Astrocyte (in vitro differentiated cells and primary cell): ENCODE measurements around the gene PSMD2.

Experiments
- EZH2 ChIP-seq: IDR thresholded peaks from 2 replicates; pipeline ENCODE4 v1.6.1; 2012; ENCODE audit warnings: mild to moderate bottlenecking, low read length, inconsistent platforms; ENCODE audit not compliant: insufficient read depth
- TF ChIP-seq, protein P1 (sequence below): IDR thresholded peaks from 2 replicates; pipeline ENCODE4 v1.5.1; 2011; ENCODE audit warnings: low read depth, mild to moderate bottlenecking, inconsistent platforms, low read length, moderate library complexity; ENCODE audit not compliant: insufficient read depth

DNA sequence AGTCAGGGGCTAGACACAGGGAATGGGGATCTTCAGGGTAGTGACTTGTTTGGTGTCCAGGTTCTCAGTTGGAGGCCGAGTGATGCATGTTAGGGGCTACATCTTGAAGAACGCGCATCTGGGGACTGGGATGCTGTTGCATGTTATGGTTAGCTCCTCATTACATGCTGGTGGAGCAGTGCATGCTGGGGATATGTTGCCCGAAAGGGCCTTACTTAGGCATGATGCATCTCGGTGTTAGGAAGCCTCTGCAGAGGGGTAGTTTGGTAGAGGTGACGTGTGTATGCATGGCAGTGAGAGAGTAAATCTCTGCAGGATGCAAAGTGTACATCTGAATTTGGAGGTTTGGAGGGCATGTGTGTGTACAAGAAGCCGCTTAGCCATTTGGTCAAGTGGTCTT is 17.8 kb downstream of the PSMD2 start:
- TF ChIP-seq, protein P1, sequence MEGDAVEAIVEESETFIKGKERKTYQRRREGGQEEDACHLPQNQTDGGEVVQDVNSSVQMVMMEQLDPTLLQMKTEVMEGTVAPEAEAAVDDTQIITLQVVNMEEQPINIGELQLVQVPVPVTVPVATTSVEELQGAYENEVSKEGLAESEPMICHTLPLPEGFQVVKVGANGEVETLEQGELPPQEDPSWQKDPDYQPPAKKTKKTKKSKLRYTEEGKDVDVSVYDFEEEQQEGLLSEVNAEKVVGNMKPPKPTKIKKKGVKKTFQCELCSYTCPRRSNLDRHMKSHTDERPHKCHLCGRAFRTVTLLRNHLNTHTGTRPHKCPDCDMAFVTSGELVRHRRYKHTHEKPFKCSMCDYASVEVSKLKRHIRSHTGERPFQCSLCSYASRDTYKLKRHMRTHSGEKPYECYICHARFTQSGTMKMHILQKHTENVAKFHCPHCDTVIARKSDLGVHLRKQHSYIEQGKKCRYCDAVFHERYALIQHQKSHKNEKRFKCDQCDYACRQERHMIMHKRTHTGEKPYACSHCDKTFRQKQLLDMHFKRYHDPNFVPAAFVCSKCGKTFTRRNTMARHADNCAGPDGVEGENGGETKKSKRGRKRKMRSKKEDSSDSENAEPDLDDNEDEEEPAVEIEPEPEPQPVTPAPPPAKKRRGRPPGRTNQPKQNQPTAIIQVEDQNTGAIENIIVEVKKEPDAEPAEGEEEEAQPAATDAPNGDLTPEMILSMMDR: no peak
- no peak for TF ChIP-seq EZH2
